Epithelial cell of proximal tubule (primary cell): Measurements from ENCODE around the gene PTPN11. TPM values are rescaled to one million over a fixed set of nuclear protein-coding genes. Genes with fewer than 3 reads are reported as not detected.

ENCODE experiments used
- DNase-seq: peaks from one replicate; pipeline ENCODE4 v3.0.0-alpha.2; 2011; ENCODE audit warnings: low read depth
- H3K4me3 ChIP-seq: 2 replicates; pipeline ENCODE4 v1.5.1; 2011; ENCODE audit warnings: low read depth, mild to moderate bottlenecking, low read length
- total RNA-seq: library from RNA; depleted of rRNA; stranded (reverse); fragments of >200 nt; gene quantifications from 2 replicates; pipeline ENCODE4 v1.2.3, GENCODE V29; 2015
- TF ChIP-seq, protein P1 (sequence below): conservative IDR thresholded peaks from 2 replicates; pipeline ENCODE4 v1.5.1; 2012; ENCODE audit warnings: low read depth, mild to moderate bottlenecking, low read length

Gene PTPN11
- total RNA-seq, 1 donor from 2014 or later = 80.5 TPM

DNA sequence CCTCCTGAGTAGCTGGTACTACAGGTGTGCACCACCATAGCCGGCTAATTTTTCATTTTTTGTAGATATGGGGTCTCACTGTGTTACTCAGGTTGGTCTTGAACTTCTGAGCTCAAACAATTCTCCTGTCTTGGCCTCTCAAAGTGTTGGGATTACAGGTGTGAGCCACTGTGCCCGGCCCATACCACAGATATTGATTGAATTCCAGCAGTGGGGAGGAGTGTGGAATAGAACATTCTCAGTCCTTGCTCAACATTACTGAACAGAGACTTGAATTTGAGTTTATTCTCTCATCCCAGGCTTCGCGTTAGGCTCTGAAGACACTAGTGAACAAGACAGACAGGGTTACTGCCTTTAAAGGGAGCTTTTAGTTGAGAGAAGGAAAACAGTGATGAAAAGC is 39.6 kb downstream of the PTPN11 start:
- no peak overlapping the region for H3K4me3 ChIP-seq
- no peak for DNase-seq
- TF ChIP-seq, protein P1, sequence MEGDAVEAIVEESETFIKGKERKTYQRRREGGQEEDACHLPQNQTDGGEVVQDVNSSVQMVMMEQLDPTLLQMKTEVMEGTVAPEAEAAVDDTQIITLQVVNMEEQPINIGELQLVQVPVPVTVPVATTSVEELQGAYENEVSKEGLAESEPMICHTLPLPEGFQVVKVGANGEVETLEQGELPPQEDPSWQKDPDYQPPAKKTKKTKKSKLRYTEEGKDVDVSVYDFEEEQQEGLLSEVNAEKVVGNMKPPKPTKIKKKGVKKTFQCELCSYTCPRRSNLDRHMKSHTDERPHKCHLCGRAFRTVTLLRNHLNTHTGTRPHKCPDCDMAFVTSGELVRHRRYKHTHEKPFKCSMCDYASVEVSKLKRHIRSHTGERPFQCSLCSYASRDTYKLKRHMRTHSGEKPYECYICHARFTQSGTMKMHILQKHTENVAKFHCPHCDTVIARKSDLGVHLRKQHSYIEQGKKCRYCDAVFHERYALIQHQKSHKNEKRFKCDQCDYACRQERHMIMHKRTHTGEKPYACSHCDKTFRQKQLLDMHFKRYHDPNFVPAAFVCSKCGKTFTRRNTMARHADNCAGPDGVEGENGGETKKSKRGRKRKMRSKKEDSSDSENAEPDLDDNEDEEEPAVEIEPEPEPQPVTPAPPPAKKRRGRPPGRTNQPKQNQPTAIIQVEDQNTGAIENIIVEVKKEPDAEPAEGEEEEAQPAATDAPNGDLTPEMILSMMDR = no peak

- H3K4me3 ChIP-seq = no peak overlapping the region
- TF ChIP-seq, protein P1 = no peak
- no peak for DNase-seq
Measured at GRCh38 chr12:112458751-112459150, 40.0 kb downstream of the PTPN11 start.

DNA sequence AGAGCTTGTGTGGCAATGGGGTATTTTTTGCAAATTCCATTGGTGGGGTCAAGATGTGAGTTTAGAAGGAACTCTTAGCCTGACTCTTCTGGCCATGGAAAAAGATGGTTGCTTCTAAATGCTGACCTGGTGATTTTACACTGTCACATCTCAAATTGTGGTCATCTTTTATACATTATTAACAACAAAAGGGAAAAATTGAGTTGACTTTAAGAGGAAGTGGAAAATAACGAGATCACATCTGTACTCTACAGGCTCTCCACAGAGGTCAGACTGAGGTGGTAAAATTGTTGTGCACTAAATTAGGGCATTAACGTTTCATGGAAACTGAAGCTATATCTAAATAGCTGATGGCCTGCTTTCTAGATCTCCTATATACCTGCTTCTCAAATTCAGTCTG is 44.7 kb downstream of the PTPN11 start:
- H3K4me3 ChIP-seq = no peak overlapping the region
- TF ChIP-seq, protein P1 = no peak
- no peak for DNase-seq

GRCh38 chr12:112464605-112465004 is 45.9 kb downstream of the PTPN11 start:
- H3K4me3 ChIP-seq = no peak overlapping the region
- TF ChIP-seq, protein P1 = no peak
- no peak for DNase-seq

DNA sequence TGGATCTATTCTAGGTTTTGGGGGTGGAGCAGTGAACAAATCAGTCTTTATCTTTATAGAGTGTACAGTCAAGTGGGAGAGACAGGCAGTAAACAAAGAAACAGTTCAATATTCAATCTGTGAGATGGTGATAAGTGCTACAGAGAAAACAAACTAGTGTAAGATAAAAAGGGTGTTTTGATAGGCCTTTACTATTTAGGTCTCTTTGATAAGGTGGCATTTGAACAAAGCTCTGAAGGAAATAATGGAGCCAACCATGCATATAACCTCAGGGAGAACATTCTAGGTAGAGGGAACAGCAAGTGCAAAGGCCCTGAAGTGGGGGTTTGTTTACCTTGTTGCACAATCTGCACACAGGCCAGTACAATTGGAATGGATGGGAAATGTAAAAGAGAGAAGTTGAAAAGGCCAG is 47.3 kb downstream of the PTPN11 start:
- H3K4me3 ChIP-seq = no peak overlapping the region
- TF ChIP-seq, protein P1 = no peak
- DNase-seq = peak; percentile 30

GRCh38 chr12:112466835-112467234 is 48.1 kb downstream of the PTPN11 start:
- TF ChIP-seq, protein P1 = no peak
- no peak for DNase-seq

GRCh38 chr12:112468046-112468445 is 49.3 kb downstream of the PTPN11 start:
- DNase-seq = no peak
- H3K4me3 ChIP-seq = no peak overlapping the region
- TF ChIP-seq, protein P1 = no peak

More at GRCh38 chr12:112466835-112467234, 48.1 kb downstream of the PTPN11 start:
- no peak overlapping the region for H3K4me3 ChIP-seq
